ENCODE data around the gene FCRL4.

DNA sequence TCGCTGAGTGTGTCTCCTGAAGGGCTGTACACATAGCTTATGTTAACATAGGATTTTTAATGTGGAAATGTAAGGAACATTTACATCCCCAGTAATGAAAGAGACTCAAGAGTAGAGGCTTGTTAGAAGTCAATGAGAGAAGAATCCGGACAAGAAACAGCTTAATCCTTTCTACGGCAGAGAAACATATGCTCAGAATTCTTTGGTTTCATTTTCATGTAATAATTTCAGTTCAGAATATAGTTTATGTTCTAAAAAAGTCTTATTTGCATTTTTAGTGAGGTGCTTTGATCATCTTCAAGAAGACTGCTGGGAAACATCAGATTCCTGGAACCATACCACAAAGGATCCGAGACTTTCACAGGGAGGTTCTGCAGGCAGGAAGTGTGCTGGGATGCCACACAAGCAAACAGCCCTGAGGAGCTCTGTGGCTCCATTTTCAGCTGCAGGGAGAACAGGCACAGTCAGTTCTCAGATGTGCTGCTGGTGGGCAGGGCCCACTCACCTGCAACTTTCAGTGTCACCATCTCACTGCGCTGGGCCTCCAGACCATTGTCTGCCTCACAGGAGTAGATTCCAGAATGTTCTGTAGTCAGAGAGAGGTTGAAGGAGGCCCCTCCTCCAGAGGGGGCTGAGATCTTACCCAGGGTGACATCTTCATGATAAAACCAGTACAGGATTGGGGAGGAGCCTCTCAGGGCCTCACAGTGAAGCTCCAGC is 74.0 kb downstream of the FCRL4 start:
- TF ChIP-seq, protein P1, sequence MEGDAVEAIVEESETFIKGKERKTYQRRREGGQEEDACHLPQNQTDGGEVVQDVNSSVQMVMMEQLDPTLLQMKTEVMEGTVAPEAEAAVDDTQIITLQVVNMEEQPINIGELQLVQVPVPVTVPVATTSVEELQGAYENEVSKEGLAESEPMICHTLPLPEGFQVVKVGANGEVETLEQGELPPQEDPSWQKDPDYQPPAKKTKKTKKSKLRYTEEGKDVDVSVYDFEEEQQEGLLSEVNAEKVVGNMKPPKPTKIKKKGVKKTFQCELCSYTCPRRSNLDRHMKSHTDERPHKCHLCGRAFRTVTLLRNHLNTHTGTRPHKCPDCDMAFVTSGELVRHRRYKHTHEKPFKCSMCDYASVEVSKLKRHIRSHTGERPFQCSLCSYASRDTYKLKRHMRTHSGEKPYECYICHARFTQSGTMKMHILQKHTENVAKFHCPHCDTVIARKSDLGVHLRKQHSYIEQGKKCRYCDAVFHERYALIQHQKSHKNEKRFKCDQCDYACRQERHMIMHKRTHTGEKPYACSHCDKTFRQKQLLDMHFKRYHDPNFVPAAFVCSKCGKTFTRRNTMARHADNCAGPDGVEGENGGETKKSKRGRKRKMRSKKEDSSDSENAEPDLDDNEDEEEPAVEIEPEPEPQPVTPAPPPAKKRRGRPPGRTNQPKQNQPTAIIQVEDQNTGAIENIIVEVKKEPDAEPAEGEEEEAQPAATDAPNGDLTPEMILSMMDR (IDR thresholded peaks at IDR 0.05), result no peak
- no peak for TF ChIP-seq POLR2A (IDR thresholded peaks at IDR 0.05)

All from testis (tissue), 2 donors.